DMS153 (cell line): ENCODE results near the gene TRIM72.
"Not testable (repeated sequence)": the region's sequence is repeated elsewhere in the genome, so short reads cannot be mapped to it uniquely, and the experiment has no call there.

Source experiments
- DNase-seq: peaks from one replicate; lab custom pipeline; 2025; lab: John Stamatoyannopoulos, UW

TRIM72 gene

GRCh38 chr16:31256466-31256865, 42.5 kb downstream of the TRIM72 start:
- DNase-seq = no peak

- no peak for DNase-seq
These were observed 44.4 kb downstream of the TRIM72 start for GRCh38 chr16:31258366-31258765.

- no peak for DNase-seq
These were observed 46.4 kb downstream of the TRIM72 start for GRCh38 chr16:31260136-31260931.

GRCh38 chr16:31262084-31262483, 48.2 kb downstream of the TRIM72 start:
- DNase-seq = no peak

GRCh38 chr16:31265329-31266245, 51.7 kb downstream of the TRIM72 start:
- DNase-seq = no peak

- no peak for DNase-seq
These were observed 53.6 kb downstream of the TRIM72 start for GRCh38 chr16:31267332-31268032.

- DNase-seq = no peak
These were observed 54.1 kb downstream of the TRIM72 start for GRCh38 chr16:31268033-31268365.

GRCh38 chr16:31268891-31269290, 55.0 kb downstream of the TRIM72 start:
- DNase-seq = no peak

GRCh38 chr16:31269541-31269940, 55.6 kb downstream of the TRIM72 start:
- no peak for DNase-seq

GRCh38 chr16:31269973-31270372, 56.1 kb downstream of the TRIM72 start:
- not testable (repeated sequence) for DNase-seq

- DNase-seq = no peak
These were observed 56.9 kb downstream of the TRIM72 start for GRCh38 chr16:31270795-31271194.

GRCh38 chr16:31271621-31272190, 57.8 kb downstream of the TRIM72 start:
- no peak for DNase-seq

GRCh38 chr16:31273187-31273586, 59.3 kb downstream of the TRIM72 start:
- no peak for DNase-seq

- DNase-seq = no peak
These were observed 59.8 kb downstream of the TRIM72 start for GRCh38 chr16:31273676-31274075.

GRCh38 chr16:31274831-31275816, 61.2 kb downstream of the TRIM72 start:
- no peak for DNase-seq

- no peak for DNase-seq
These were observed 62.7 kb downstream of the TRIM72 start for GRCh38 chr16:31276600-31276999.

- DNase-seq = no peak
These were observed 63.8 kb downstream of the TRIM72 start for GRCh38 chr16:31277659-31278260.

GRCh38 chr16:31278853-31279252, 64.9 kb downstream of the TRIM72 start:
- DNase-seq = not testable (repeated sequence)
